ENCODE results near the gene CDH12. TPM values are rescaled to one million over a fixed set of nuclear protein-coding genes. Genes with fewer than 3 reads are reported as not detected.

Gene CDH12
- total and polyA plus RNA-seq, 4 donors, result 5.8 to 29.9 (median 8.2) TPM

GRCh38 chr5:21931116-21931515, 922.0 kb downstream of the CDH12 start:
- Histone ChIP-seq H3K9me3 (ENCODE audit: control insufficient read depth, insufficient read depth, low read length) (peaks cover 2% of the 10 kb centered on the region), H3K4me3 (ENCODE audit: low read depth, low read length) (no peak overlapping the region), H3K36me3 (ENCODE audit: control insufficient read depth, insufficient read depth, low read length) (no peaks in the 10 kb centered on the region), H3K27me3 (ENCODE audit: control insufficient read depth, insufficient read depth, low read length) (no peaks in the 10 kb centered on the region), H3K4me1 (ENCODE audit: control insufficient read depth, insufficient read depth, low read length) (no peaks in the 10 kb centered on the region), H3K27ac (ENCODE audit: low read depth, low read length) (no peak overlapping the region)
- peak in 1 of 6 donors; percentile 85 for DNase-seq (ENCODE audit: low read depth in 4 of 6, low spot score in 6 of 6)
- no CpG with 5 or more reads among the region's 1 CpG for WGBS (ENCODE audit: insufficient coverage)

GRCh38 chr5:21919414-21920022, 933.6 kb downstream of the CDH12 start:
- Histone ChIP-seq H3K4me3 (ENCODE audit: low read depth, low read length) (no peak overlapping the region), H3K27ac (ENCODE audit: low read depth, low read length) (no peak overlapping the region), H3K4me1 (ENCODE audit: control insufficient read depth, insufficient read depth, low read length) (no peaks in the 10 kb centered on the region), H3K9me3 (ENCODE audit: control insufficient read depth, insufficient read depth, low read length) (no peaks in the 10 kb centered on the region), H3K27me3 (ENCODE audit: control insufficient read depth, insufficient read depth, low read length) (no peaks in the 10 kb centered on the region), H3K36me3 (ENCODE audit: control insufficient read depth, insufficient read depth, low read length) (no peaks in the 10 kb centered on the region)
- peak in 4 of 6 donors; percentile 33 to 92 (median 66) for DNase-seq (ENCODE audit: low read depth in 4 of 6, low spot score in 6 of 6)
- WGBS (ENCODE audit: insufficient coverage), result 10% methylated on average over 2 of the region's 8 CpGs

- no peak overlapping the region for H3K4me3 ChIP-seq (ENCODE audit: low read depth, low read length)
- no peaks in the 10 kb centered on the region for H3K36me3 ChIP-seq (ENCODE audit: control insufficient read depth, insufficient read depth, low read length)
- 40% methylated on average over 1 of the region's 2 CpGs for WGBS (ENCODE audit: insufficient coverage)
- no peaks in the 10 kb centered on the region for H3K4me1 ChIP-seq (ENCODE audit: control insufficient read depth, insufficient read depth, low read length)
- no peak overlapping the region for H3K27ac ChIP-seq (ENCODE audit: low read depth, low read length)
- H3K27me3 ChIP-seq (ENCODE audit: control insufficient read depth, insufficient read depth, low read length), result no peaks in the 10 kb centered on the region
- no peaks in the 10 kb centered on the region for H3K9me3 ChIP-seq (ENCODE audit: control insufficient read depth, insufficient read depth, low read length)
- no peak for DNase-seq (ENCODE audit: low read depth in 4 of 6, low spot score in 6 of 6)
Measured at GRCh38 chr5:21918451-21918850, 934.7 kb downstream of the CDH12 start.

- peak in 1 of 6 donors; percentile 58 for DNase-seq (ENCODE audit: low read depth in 4 of 6, low spot score in 6 of 6)
- no peaks in the 10 kb centered on the region for H3K27me3 ChIP-seq (ENCODE audit: control insufficient read depth, insufficient read depth, low read length)
- H3K9me3 ChIP-seq (ENCODE audit: control insufficient read depth, insufficient read depth, low read length), result no peaks in the 10 kb centered on the region
- no peaks in the 10 kb centered on the region for H3K36me3 ChIP-seq (ENCODE audit: control insufficient read depth, insufficient read depth, low read length)
- H3K4me1 ChIP-seq (ENCODE audit: control insufficient read depth, insufficient read depth, low read length), result no peaks in the 10 kb centered on the region
- H3K4me3 ChIP-seq (ENCODE audit: low read depth, low read length), result no peak overlapping the region
- H3K27ac ChIP-seq (ENCODE audit: low read depth, low read length), result no peak overlapping the region
Measured at GRCh38 chr5:21910731-21911130, 942.4 kb downstream of the CDH12 start.

- H3K4me3 ChIP-seq (ENCODE audit: low read depth, low read length), result no peak overlapping the region
- H3K27me3 ChIP-seq (ENCODE audit: control insufficient read depth, insufficient read depth, low read length), result no peaks in the 10 kb centered on the region
- no peaks in the 10 kb centered on the region for H3K4me1 ChIP-seq (ENCODE audit: control insufficient read depth, insufficient read depth, low read length)
- no peak overlapping the region for H3K27ac ChIP-seq (ENCODE audit: low read depth, low read length)
- H3K36me3 ChIP-seq (ENCODE audit: control insufficient read depth, insufficient read depth, low read length), result no peaks in the 10 kb centered on the region
- WGBS (ENCODE audit: insufficient coverage), result no CpG with 5 or more reads among the region's 3 CpGs
- DNase-seq (ENCODE audit: low read depth in 4 of 6, low spot score in 6 of 6), result peak in 1 of 6 donors; percentile 51
- no peaks in the 10 kb centered on the region for H3K9me3 ChIP-seq (ENCODE audit: control insufficient read depth, insufficient read depth, low read length)
Measured at GRCh38 chr5:21895766-21896350, 957.3 kb downstream of the CDH12 start.

- DNase-seq (ENCODE audit: low read depth in 4 of 6, low spot score in 6 of 6), result no peak
- H3K4me3 ChIP-seq (ENCODE audit: low read depth, low read length), result no peak overlapping the region
- no peaks in the 10 kb centered on the region for H3K27me3 ChIP-seq (ENCODE audit: control insufficient read depth, insufficient read depth, low read length)
- H3K36me3 ChIP-seq (ENCODE audit: control insufficient read depth, insufficient read depth, low read length), result no peaks in the 10 kb centered on the region
- H3K4me1 ChIP-seq (ENCODE audit: control insufficient read depth, insufficient read depth, low read length), result no peaks in the 10 kb centered on the region
- no peak overlapping the region for H3K27ac ChIP-seq (ENCODE audit: low read depth, low read length)
- no peaks in the 10 kb centered on the region for H3K9me3 ChIP-seq (ENCODE audit: control insufficient read depth, insufficient read depth, low read length)
- 100% methylated on average over 1 of the region's 2 CpGs for WGBS (ENCODE audit: insufficient coverage)
Measured at GRCh38 chr5:21893161-21893560, 960.0 kb downstream of the CDH12 start.

GRCh38 chr5:21889581-21889980, 963.6 kb downstream of the CDH12 start:
- H3K4me1 ChIP-seq (ENCODE audit: control insufficient read depth, insufficient read depth, low read length), result no peaks in the 10 kb centered on the region
- peak in 1 of 6 donors; percentile 38 for DNase-seq (ENCODE audit: low read depth in 4 of 6, low spot score in 6 of 6)
- no peaks in the 10 kb centered on the region for H3K9me3 ChIP-seq (ENCODE audit: control insufficient read depth, insufficient read depth, low read length)
- H3K4me3 ChIP-seq (ENCODE audit: low read depth, low read length), result no peak overlapping the region
- no peaks in the 10 kb centered on the region for H3K27me3 ChIP-seq (ENCODE audit: control insufficient read depth, insufficient read depth, low read length)
- H3K36me3 ChIP-seq (ENCODE audit: control insufficient read depth, insufficient read depth, low read length), result no peaks in the 10 kb centered on the region
- H3K27ac ChIP-seq (ENCODE audit: low read depth, low read length), result no peak overlapping the region
- WGBS (ENCODE audit: insufficient coverage), result 75% methylated on average over 1 of the region's 1 CpG

GRCh38 chr5:21882074-21882745, 970.9 kb downstream of the CDH12 start:
- DNase-seq (ENCODE audit: low read depth in 4 of 6, low spot score in 6 of 6), result no peak
- Histone ChIP-seq H3K4me3 (ENCODE audit: low read depth, low read length) (no peak overlapping the region), H3K9me3 (ENCODE audit: control insufficient read depth, insufficient read depth, low read length) (no peaks in the 10 kb centered on the region), H3K27me3 (ENCODE audit: control insufficient read depth, insufficient read depth, low read length) (no peaks in the 10 kb centered on the region), H3K27ac (ENCODE audit: low read depth, low read length) (no peak overlapping the region), H3K36me3 (ENCODE audit: control insufficient read depth, insufficient read depth, low read length) (no peaks in the 10 kb centered on the region), H3K4me1 (ENCODE audit: control insufficient read depth, insufficient read depth, low read length) (no peaks in the 10 kb centered on the region)
- WGBS (ENCODE audit: insufficient coverage), result 98% methylated on average over 8 of the region's 17 CpGs

GRCh38 chr5:21880164-21880563, 973.0 kb downstream of the CDH12 start:
- Histone ChIP-seq H3K4me3 (ENCODE audit: low read depth, low read length) (no peak overlapping the region), H3K27ac (ENCODE audit: low read depth, low read length) (no peak overlapping the region), H3K4me1 (ENCODE audit: control insufficient read depth, insufficient read depth, low read length) (no peaks in the 10 kb centered on the region), H3K9me3 (ENCODE audit: control insufficient read depth, insufficient read depth, low read length) (no peaks in the 10 kb centered on the region), H3K27me3 (ENCODE audit: control insufficient read depth, insufficient read depth, low read length) (no peaks in the 10 kb centered on the region), H3K36me3 (ENCODE audit: control insufficient read depth, insufficient read depth, low read length) (no peaks in the 10 kb centered on the region)
- no peak for DNase-seq (ENCODE audit: low read depth in 4 of 6, low spot score in 6 of 6)
- whole genome bisulfite sequencing (ENCODE audit: insufficient coverage), result 67% methylated on average over 1 of the region's 2 CpGs

GRCh38 chr5:21862986-21863385, 990.2 kb downstream of the CDH12 start:
- H3K27me3 ChIP-seq (ENCODE audit: control insufficient read depth, insufficient read depth, low read length), result no peaks in the 10 kb centered on the region
- H3K4me3 ChIP-seq (ENCODE audit: low read depth, low read length), result no peak overlapping the region
- H3K9me3 ChIP-seq (ENCODE audit: control insufficient read depth, insufficient read depth, low read length), result no peaks in the 10 kb centered on the region
- H3K27ac ChIP-seq (ENCODE audit: low read depth, low read length), result no peak overlapping the region
- peak in 2 of 6 donors; percentile 28 to 55 for DNase-seq (ENCODE audit: low read depth in 4 of 6, low spot score in 6 of 6)
- WGBS (ENCODE audit: insufficient coverage), result no CpG with 5 or more reads among the region's 3 CpGs
- no peaks in the 10 kb centered on the region for H3K4me1 ChIP-seq (ENCODE audit: control insufficient read depth, insufficient read depth, low read length)
- H3K36me3 ChIP-seq (ENCODE audit: control insufficient read depth, insufficient read depth, low read length), result no peaks in the 10 kb centered on the region
